Mesothelial cell of epicardium (in vitro differentiated cells): ENCODE data around the gene DGCR2. TPM values are rescaled to one million over a fixed set of nuclear protein-coding genes. Genes with fewer than 3 reads are reported as not detected.

Source experiments
- DNase-seq, 2 experiments: peaks; one replicate each; pipeline ENCODE4 v3.0.0; 2021; ENCODE audit warnings: low spot score in 2 of 2; ENCODE audit not compliant: unreplicated experiment in 2 of 2
- H3K27ac Mint-ChIP-seq: 2 replicates; pipeline ENCODE4 v1.8.0; 2021; ENCODE audit warnings: mixed read lengths
- H3K27me3 Mint-ChIP-seq: 2 replicates; pipeline ENCODE4 v1.8.0; 2021; ENCODE audit warnings: low read depth, mixed read lengths
- H3K36me3 Mint-ChIP-seq: 2 replicates; pipeline ENCODE4 v1.8.0; 2021; ENCODE audit warnings: mixed read lengths
- H3K4me1 Mint-ChIP-seq: 2 replicates; pipeline ENCODE4 v1.8.0; 2021; ENCODE audit warnings: mixed read lengths
- H3K4me3 Mint-ChIP-seq: 2 replicates; pipeline ENCODE4 v1.8.0; 2021; ENCODE audit warnings: mild to moderate bottlenecking, moderate library complexity, mixed read lengths
- H3K9me3 Mint-ChIP-seq: 2 replicates; pipeline ENCODE4 v1.8.0; 2021; ENCODE audit warnings: mixed read lengths
- CTCF ChIP-seq: fragments of 200-600 bp; sonication (generic); IDR thresholded peaks from one replicate; pipeline ENCODE4 v1.5.0; 2021; ENCODE audit warnings: antibody characterized with exemption; ENCODE audit not compliant: unreplicated experiment
- total RNA-seq: library from RNA; stranded (reverse); gene quantifications from 3 replicates; pipeline ENCODE4 v1.2.1, GENCODE V29; 2021

The DGCR2 gene
- total RNA-seq, 1 donor from 2014 or later, result 78.3 TPM

GRCh38 chr22:19111140-19111539, 11.1 kb downstream of the DGCR2 start:
- DNase-seq, result no peak
- H3K4me1 Mint-ChIP-seq, result peaks cover 8% of the 10 kb centered on the region
- peaks cover 3% of the 10 kb centered on the region for H3K36me3 Mint-ChIP-seq
- no peak overlapping the region for H3K4me3 Mint-ChIP-seq
- H3K27ac Mint-ChIP-seq, result no peak overlapping the region
- H3K9me3 Mint-ChIP-seq, result no peaks in the 10 kb centered on the region
- TF ChIP-seq CTCF, result no peak
- H3K27me3 Mint-ChIP-seq, result no peaks in the 10 kb centered on the region

GRCh38 chr22:19110646-19111045, 11.6 kb downstream of the DGCR2 start:
- no peak for DNase-seq
- Mint-ChIP-seq H3K4me1 (peaks cover 8% of the 10 kb centered on the region), H3K27me3 (no peaks in the 10 kb centered on the region), H3K9me3 (no peaks in the 10 kb centered on the region), H3K4me3 (no peak overlapping the region), H3K36me3 (no peaks in the 10 kb centered on the region), H3K27ac (no peak overlapping the region)
- no peak for TF ChIP-seq CTCF

GRCh38 chr22:19110064-19110458, 12.2 kb downstream of the DGCR2 start:
- no peaks in the 10 kb centered on the region for H3K9me3 Mint-ChIP-seq
- no peak overlapping the region for H3K4me3 Mint-ChIP-seq
- no peak for DNase-seq
- H3K27me3 Mint-ChIP-seq, result no peaks in the 10 kb centered on the region
- H3K27ac Mint-ChIP-seq, result peak overlapping the region; percentile 57
- TF ChIP-seq CTCF, result no peak
- peaks cover 8% of the 10 kb centered on the region for H3K4me1 Mint-ChIP-seq
- no peaks in the 10 kb centered on the region for H3K36me3 Mint-ChIP-seq

- no peaks in the 10 kb centered on the region for H3K36me3 Mint-ChIP-seq
- no peak for TF ChIP-seq CTCF
- peaks cover 9% of the 10 kb centered on the region for H3K4me1 Mint-ChIP-seq
- no peaks in the 10 kb centered on the region for H3K27me3 Mint-ChIP-seq
- no peak overlapping the region for H3K4me3 Mint-ChIP-seq
- DNase-seq, result no peak
- peak overlapping the region; percentile 57 for H3K27ac Mint-ChIP-seq
- H3K9me3 Mint-ChIP-seq, result no peaks in the 10 kb centered on the region
These were observed 12.8 kb downstream of the DGCR2 start for GRCh38 chr22:19109198-19110063.

GRCh38 chr22:19108807-19109197, 13.4 kb downstream of the DGCR2 start:
- Mint-ChIP-seq H3K4me3 (no peak overlapping the region), H3K27me3 (no peaks in the 10 kb centered on the region), H3K4me1 (peaks cover 15% of the 10 kb centered on the region), H3K27ac (no peak overlapping the region), H3K36me3 (no peaks in the 10 kb centered on the region), H3K9me3 (no peaks in the 10 kb centered on the region)
- no peak for DNase-seq
- no peak for TF ChIP-seq CTCF
